Right atrium auricular region (tissue), 2 donors: ENCODE measurements around the gene PRKAR2B. TPM values are rescaled to one million over a fixed set of nuclear protein-coding genes. Genes with fewer than 3 reads are reported as not detected.

Experiments used
- DNase-seq: peaks from one replicate; pipeline ENCODE4 v3.0.0-alpha.2; 2019; ENCODE audit warnings: low spot score
- H3K27ac ChIP-seq, 2 donors: fragments of 200-600 bp; sonication (generic); 1 replicate in 1 of 2; 2 replicates in 1 of 2; pipeline ENCODE4 v1.5.1; 2016 to 2019
- H3K27me3 ChIP-seq, 2 donors: fragments of 200-600 bp; sonication (generic); one replicate each; pipeline versions ENCODE4 v1.5.1 to v1.6.0; 2017 to 2019
- H3K36me3 ChIP-seq: fragments of 200-600 bp; sonication (generic); one replicate; pipeline ENCODE4 v1.5.1; 2016
- H3K4me1 ChIP-seq, 2 donors: fragments of 200-600 bp; sonication (generic); one replicate each; pipeline versions ENCODE4 v1.5.1 to v1.6.0; 2017 to 2019
- H3K4me3 ChIP-seq, 2 donors: fragments of 200-600 bp; sonication (generic); 1 replicate in 1 of 2; 2 replicates in 1 of 2; pipeline ENCODE4 v1.5.1; 2017 to 2019; ENCODE audit warnings: mild to moderate bottlenecking in 1 of 2, moderate library complexity in 1 of 2
- H3K9me3 ChIP-seq, 2 donors: fragments of 200-600 bp; sonication (generic); one replicate each; pipeline ENCODE4 v1.5.1; 2019
- CTCF ChIP-seq, 2 donors: fragments of 200-600 bp; sonication (generic); IDR thresholded peaks; one replicate each; pipeline ENCODE4 v1.5.1; 2019; ENCODE audit warnings: antibody characterized with exemption in 2 of 2
- total RNA-seq, 2 donors: library from RNA; depleted of rRNA; stranded (reverse); fragments of >200 nt; gene quantifications; one replicate each; pipeline ENCODE4 v1.1.0, GENCODE V29; 2016

PRKAR2B gene
- total RNA-seq, 2 donors from 2014 or later = 30.1 to 30.4 TPM

GRCh38 chr7:107158028-107158427, 113.5 kb downstream of the PRKAR2B start:
- DNase-seq = no peak
- no peak overlapping the region for H3K27ac ChIP-seq
- H3K9me3 ChIP-seq = no peaks in the 10 kb centered on the region
- TF ChIP-seq CTCF (IDR thresholded peaks at IDR 0.05) = no peak
- no peaks in the 10 kb centered on the region for H3K4me1 ChIP-seq
- H3K36me3 ChIP-seq = no peaks in the 10 kb centered on the region
- H3K4me3 ChIP-seq = no peak overlapping the region
- H3K27me3 ChIP-seq = no peaks in the 10 kb centered on the region

- Histone ChIP-seq H3K27ac (no peak overlapping the region), H3K27me3 (no peaks in the 10 kb centered on the region), H3K4me1 (no peaks in the 10 kb centered on the region), H3K9me3 (no peaks in the 10 kb centered on the region), H3K4me3 (no peak overlapping the region), H3K36me3 (no peaks in the 10 kb centered on the region)
- no peak for TF ChIP-seq CTCF (IDR thresholded peaks at IDR 0.05)
- no peak for DNase-seq
Observed at GRCh38 chr7:107160389-107160788, 115.9 kb downstream of the PRKAR2B start.

- H3K36me3 ChIP-seq = no peaks in the 10 kb centered on the region
- no peaks in the 10 kb centered on the region for H3K4me1 ChIP-seq
- no peak overlapping the region for H3K4me3 ChIP-seq
- no peaks in the 10 kb centered on the region for H3K27me3 ChIP-seq
- no peak overlapping the region for H3K27ac ChIP-seq
- H3K9me3 ChIP-seq = no peaks in the 10 kb centered on the region
- DNase-seq = no peak
- TF ChIP-seq CTCF (IDR thresholded peaks at IDR 0.05) = no peak
Observed at GRCh38 chr7:107161415-107161814, 116.9 kb downstream of the PRKAR2B start.

- no peak for DNase-seq
- TF ChIP-seq CTCF (IDR thresholded peaks at IDR 0.05) = no peak
- Histone ChIP-seq H3K4me1 (no peaks in the 10 kb centered on the region), H3K9me3 (no peaks in the 10 kb centered on the region), H3K36me3 (no peaks in the 10 kb centered on the region), H3K27me3 (no peaks in the 10 kb centered on the region), H3K4me3 (no peak overlapping the region), H3K27ac (no peak overlapping the region)
Observed at GRCh38 chr7:107162475-107162874, 118.0 kb downstream of the PRKAR2B start.

- DNase-seq = no peak
- TF ChIP-seq CTCF (IDR thresholded peaks at IDR 0.05) = no peak
- H3K4me3 ChIP-seq = no peak overlapping the region
Observed at GRCh38 chr7:107164092-107164491, 119.6 kb downstream of the PRKAR2B start.

GRCh38 chr7:107165341-107165740, 120.8 kb downstream of the PRKAR2B start:
- Histone ChIP-seq H3K36me3 (no peaks in the 10 kb centered on the region), H3K4me3 (no peak overlapping the region), H3K4me1 (peaks cover 0 to 3% of the 10 kb centered on the region in 2 donors), H3K27ac (no peak overlapping the region), H3K9me3 (no peaks in the 10 kb centered on the region), H3K27me3 (no peaks in the 10 kb centered on the region)
- TF ChIP-seq CTCF (IDR thresholded peaks at IDR 0.05) = no peak
- no peak for DNase-seq

More at GRCh38 chr7:107164092-107164491, 119.6 kb downstream of the PRKAR2B start:
- Histone ChIP-seq H3K27ac (no peak overlapping the region), H3K4me1 (no peaks in the 10 kb centered on the region), H3K27me3 (no peaks in the 10 kb centered on the region), H3K36me3 (no peaks in the 10 kb centered on the region), H3K9me3 (no peaks in the 10 kb centered on the region)
